Loucy (cell line): ENCODE measurements around the gene KCNJ15.

Source experiments
- H2AFZ ChIP-seq: fragments of 200-600 bp; sonication (generic); 2 replicates; pipeline ENCODE4 v1.6.0; 2016; ENCODE audit warnings: antibody characterized with exemption, mild to moderate bottlenecking, low read length, moderate library complexity
- H3F3A ChIP-seq: fragments of 200-600 bp; 2 replicates; pipeline ENCODE4 v1.6.0; 2016; ENCODE audit warnings: antibody characterized with exemption, low read depth, mild to moderate bottlenecking
- H3K27me3 ChIP-seq: fragments of 200-600 bp; sonication (generic); 2 replicates; pipeline ENCODE4 v1.6.1; 2014; ENCODE audit warnings: low read length, mild to moderate bottlenecking; ENCODE audit not compliant: insufficient read depth, poor library complexity, severe bottlenecking
- H3K36me3 ChIP-seq: fragments of 200-600 bp; sonication (generic); 2 replicates; pipeline ENCODE4 v1.6.1; 2016; ENCODE audit warnings: low read length; ENCODE audit not compliant: insufficient read depth
- H3K4me1 ChIP-seq: fragments of 200-600 bp; sonication (generic); 2 replicates; pipeline ENCODE4 v1.5.1; 2014; ENCODE audit warnings: low read length, mild to moderate bottlenecking; ENCODE audit not compliant: insufficient read depth, poor library complexity, severe bottlenecking
- H3K4me2 ChIP-seq: fragments of 200-600 bp; sonication (generic); 2 replicates; pipeline ENCODE4 v1.6.0; 2014; ENCODE audit warnings: antibody characterized with exemption, low read length, low read depth, mild to moderate bottlenecking; ENCODE audit not compliant: poor library complexity, severe bottlenecking
- H3K4me3 ChIP-seq: fragments of 200-600 bp; sonication (generic); 2 replicates; pipeline ENCODE4 v1.5.1; 2014; ENCODE audit warnings: low read length, mild to moderate bottlenecking, mixed read lengths; ENCODE audit not compliant: poor library complexity, severe bottlenecking
- H3K79me2 ChIP-seq: fragments of 200-600 bp; sonication (generic); 2 replicates; pipeline ENCODE4 v1.6.1; 2014; ENCODE audit warnings: low read length; ENCODE audit not compliant: insufficient read depth
- H3K9ac ChIP-seq: fragments of 200-600 bp; sonication (generic); 2 replicates; pipeline ENCODE4 v1.6.0; 2014; ENCODE audit warnings: mild to moderate bottlenecking, low read depth, low read length, moderate library complexity; ENCODE audit not compliant: poor library complexity, severe bottlenecking
- H3K9me2 ChIP-seq: fragments of 200-600 bp; sonication (generic); replicated peaks from 2 replicates; pipeline ENCODE4 v1.6.1; 2016; ENCODE audit warnings: low read depth, low read length, mixed read lengths
- H3K9me3 ChIP-seq: fragments of 200-600 bp; sonication (generic); 2 replicates; pipeline ENCODE4 v1.6.1; 2014; ENCODE audit warnings: mild to moderate bottlenecking, antibody characterized with exemption, low read length, low read depth; ENCODE audit not compliant: insufficient read depth
- H4K20me1 ChIP-seq: fragments of 200-600 bp; sonication (generic); 2 replicates; pipeline ENCODE4 v1.6.0; 2014; ENCODE audit warnings: antibody characterized with exemption, low read length, mild to moderate bottlenecking; ENCODE audit not compliant: insufficient read depth, poor library complexity, severe bottlenecking
- EZH2phosphoT487 ChIP-seq: fragments of 200-600 bp; IDR thresholded peaks from 2 replicates; pipeline ENCODE4 v1.6.1; 2018; ENCODE audit warnings: antibody characterized with exemption, mild to moderate bottlenecking, moderate library complexity, borderline replicate concordance
- TF ChIP-seq, protein P1 (sequence below): fragments of 200-600 bp; sonication (generic); conservative IDR thresholded peaks from 2 replicates; pipeline ENCODE4 v1.5.1; 2014; ENCODE audit warnings: mild to moderate bottlenecking, antibody characterized with exemption, low read length

The KCNJ15 gene

GRCh38 chr21:38259665-38260064 is 2.9 kb downstream of the KCNJ15 start:
- H3K79me2 ChIP-seq, result no peaks in the 10 kb centered on the region
- TF ChIP-seq EZH2phosphoT487, result no peak
- TF ChIP-seq, protein P1, sequence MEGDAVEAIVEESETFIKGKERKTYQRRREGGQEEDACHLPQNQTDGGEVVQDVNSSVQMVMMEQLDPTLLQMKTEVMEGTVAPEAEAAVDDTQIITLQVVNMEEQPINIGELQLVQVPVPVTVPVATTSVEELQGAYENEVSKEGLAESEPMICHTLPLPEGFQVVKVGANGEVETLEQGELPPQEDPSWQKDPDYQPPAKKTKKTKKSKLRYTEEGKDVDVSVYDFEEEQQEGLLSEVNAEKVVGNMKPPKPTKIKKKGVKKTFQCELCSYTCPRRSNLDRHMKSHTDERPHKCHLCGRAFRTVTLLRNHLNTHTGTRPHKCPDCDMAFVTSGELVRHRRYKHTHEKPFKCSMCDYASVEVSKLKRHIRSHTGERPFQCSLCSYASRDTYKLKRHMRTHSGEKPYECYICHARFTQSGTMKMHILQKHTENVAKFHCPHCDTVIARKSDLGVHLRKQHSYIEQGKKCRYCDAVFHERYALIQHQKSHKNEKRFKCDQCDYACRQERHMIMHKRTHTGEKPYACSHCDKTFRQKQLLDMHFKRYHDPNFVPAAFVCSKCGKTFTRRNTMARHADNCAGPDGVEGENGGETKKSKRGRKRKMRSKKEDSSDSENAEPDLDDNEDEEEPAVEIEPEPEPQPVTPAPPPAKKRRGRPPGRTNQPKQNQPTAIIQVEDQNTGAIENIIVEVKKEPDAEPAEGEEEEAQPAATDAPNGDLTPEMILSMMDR, result no peak
- no peaks in the 10 kb centered on the region for H3K36me3 ChIP-seq
- no peak overlapping the region for H3K4me3 ChIP-seq
- no peak overlapping the region for H3K9ac ChIP-seq
- no peak overlapping the region for H2AFZ ChIP-seq
- no peaks in the 10 kb centered on the region for H3K27me3 ChIP-seq
- no peaks in the 10 kb centered on the region for H3K9me3 ChIP-seq
- H3K4me1 ChIP-seq, result no peaks in the 10 kb centered on the region
- no peaks in the 10 kb centered on the region for H4K20me1 ChIP-seq
- no peak overlapping the region for H3K4me2 ChIP-seq
- no peaks in the 10 kb centered on the region for H3F3A ChIP-seq
- no peaks in the 10 kb centered on the region for H3K9me2 ChIP-seq

- no peaks in the 10 kb centered on the region for H3K36me3 ChIP-seq
- H3K4me1 ChIP-seq, result no peaks in the 10 kb centered on the region
- H3K27me3 ChIP-seq, result no peaks in the 10 kb centered on the region
- no peaks in the 10 kb centered on the region for H3K9me3 ChIP-seq
- H3K9me2 ChIP-seq, result no peaks in the 10 kb centered on the region
- no peak overlapping the region for H3K4me2 ChIP-seq
- H3F3A ChIP-seq, result no peaks in the 10 kb centered on the region
- no peaks in the 10 kb centered on the region for H3K79me2 ChIP-seq
- no peak overlapping the region for H3K4me3 ChIP-seq
- H3K9ac ChIP-seq, result no peak overlapping the region
- no peak overlapping the region for H2AFZ ChIP-seq
- H4K20me1 ChIP-seq, result no peaks in the 10 kb centered on the region
- TF ChIP-seq, protein P1, result no peak
- no peak for TF ChIP-seq EZH2phosphoT487
These were observed 3.6 kb downstream of the KCNJ15 start for GRCh38 chr21:38260426-38260825.

DNA sequence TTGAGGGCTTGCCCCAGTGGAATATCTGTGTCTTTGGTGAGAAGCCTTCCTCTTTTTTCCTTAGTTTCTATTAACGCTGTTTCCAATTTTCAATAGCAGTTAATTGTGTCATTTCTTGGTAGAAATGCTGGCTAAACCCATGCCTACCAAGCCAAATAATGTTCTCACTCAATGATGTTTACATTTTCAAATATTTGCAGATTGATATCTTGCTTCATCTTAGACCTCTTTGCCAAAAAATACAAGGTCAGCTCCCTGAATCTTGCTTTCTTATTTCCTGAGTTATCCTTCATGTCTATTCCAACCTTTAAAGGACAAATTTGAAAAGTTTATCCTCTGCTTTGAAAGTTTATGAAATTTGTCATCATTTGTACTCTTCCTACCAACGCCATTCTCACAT is 5.1 kb downstream of the KCNJ15 start:
- Histone ChIP-seq H3K4me2 (no peak overlapping the region), H3K9me2 (no peaks in the 10 kb centered on the region), H3K36me3 (no peaks in the 10 kb centered on the region), H3F3A (no peaks in the 10 kb centered on the region), H3K79me2 (no peaks in the 10 kb centered on the region), H4K20me1 (no peaks in the 10 kb centered on the region), H3K27me3 (no peaks in the 10 kb centered on the region), H3K4me1 (no peaks in the 10 kb centered on the region), H3K9ac (no peak overlapping the region), H3K9me3 (no peaks in the 10 kb centered on the region), H3K4me3 (no peak overlapping the region), H2AFZ (no peak overlapping the region)
- no peak for TF ChIP-seq EZH2phosphoT487
- TF ChIP-seq, protein P1, result no peak
